ENCODE results near the gene DNMT1.
"Not testable (repeated sequence)": the region's sequence is repeated elsewhere in the genome, so short reads cannot be mapped to it uniquely, and the experiment has no call there.

DNMT1 gene

GRCh38 chr19:10222201-10222890 lies 27.6 kb upstream of the DNMT1 start:
- DNase-seq (ENCODE audit: low read depth in 2 of 2, low spot score in 1 of 2): no peak

DNA sequence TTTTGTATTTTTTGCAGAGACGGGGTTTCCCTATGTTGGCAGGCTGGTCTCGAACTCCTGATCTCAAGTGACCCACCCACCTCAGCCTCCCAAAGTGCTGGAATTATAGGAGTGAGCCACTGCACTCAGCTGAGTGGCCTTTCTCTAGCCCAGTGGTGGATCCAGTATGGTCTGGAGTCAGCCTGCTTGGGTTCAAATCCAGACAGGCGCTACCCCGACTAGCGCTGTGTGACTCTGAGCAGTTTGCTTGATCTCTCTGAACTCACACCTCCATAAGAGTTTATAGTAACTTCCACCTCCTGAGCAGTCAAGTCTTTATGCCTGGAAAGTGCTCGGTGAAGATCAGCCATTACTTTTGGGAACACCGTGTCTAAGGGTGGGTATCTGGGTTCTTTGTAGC lies 25.9 kb upstream of the DNMT1 start:
- no peak for DNase-seq (ENCODE audit: low read depth in 2 of 2, low spot score in 1 of 2)

GRCh38 chr19:10219678-10220077 lies 24.9 kb upstream of the DNMT1 start:
- no peak for DNase-seq (ENCODE audit: low read depth in 2 of 2, low spot score in 1 of 2)

- no peak for DNase-seq (ENCODE audit: low read depth in 2 of 2, low spot score in 1 of 2)
Measured at GRCh38 chr19:10217085-10217484, 22.3 kb upstream of the DNMT1 start.

DNA sequence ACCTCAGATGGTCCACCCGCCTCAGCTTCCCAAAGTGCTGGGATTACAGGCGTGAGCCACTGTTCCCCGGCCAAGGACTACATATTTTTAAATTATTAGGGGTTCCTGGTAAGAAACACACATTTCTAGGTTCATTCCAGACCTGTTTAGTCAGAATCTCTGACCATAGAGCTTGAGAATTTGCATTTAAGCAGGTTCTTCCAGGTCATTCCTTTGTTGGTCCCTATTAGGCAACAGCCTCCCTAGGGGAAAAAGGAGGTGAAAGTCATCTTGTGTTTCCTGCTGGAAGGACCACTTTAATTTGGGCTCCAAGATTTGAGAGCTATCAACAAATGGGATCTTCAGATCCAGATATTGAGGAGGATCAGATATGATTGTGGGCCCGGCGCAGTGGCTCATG lies 20.0 kb upstream of the DNMT1 start:
- DNase-seq (ENCODE audit: low read depth in 2 of 2, low spot score in 1 of 2): no peak

- no peak for DNase-seq (ENCODE audit: low read depth in 2 of 2, low spot score in 1 of 2)
Measured at GRCh38 chr19:10211691-10212090, 16.9 kb upstream of the DNMT1 start.

GRCh38 chr19:10211061-10211460 lies 16.3 kb upstream of the DNMT1 start:
- no peak for DNase-seq (ENCODE audit: low read depth in 2 of 2, low spot score in 1 of 2)

DNA sequence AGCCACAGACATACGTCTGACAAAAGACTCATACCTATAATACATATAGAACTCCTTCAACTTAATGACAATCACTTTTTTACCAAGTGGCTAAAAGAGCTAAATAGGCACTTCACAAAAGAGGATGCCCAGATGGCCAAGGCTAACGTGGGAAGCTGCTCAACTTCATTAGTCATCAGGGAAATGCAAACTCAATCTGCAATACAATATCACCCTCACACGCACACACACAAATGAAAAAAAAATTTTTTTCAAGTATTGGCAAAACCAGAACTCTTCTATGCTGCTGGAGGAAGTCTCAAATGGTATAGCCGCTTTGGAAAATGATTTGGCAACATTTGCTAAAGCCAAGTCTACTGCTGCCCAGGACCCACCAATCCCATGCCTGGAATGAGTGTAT lies 14.6 kb upstream of the DNMT1 start:
- DNase-seq (ENCODE audit: low read depth in 2 of 2, low spot score in 1 of 2): no peak

DNA sequence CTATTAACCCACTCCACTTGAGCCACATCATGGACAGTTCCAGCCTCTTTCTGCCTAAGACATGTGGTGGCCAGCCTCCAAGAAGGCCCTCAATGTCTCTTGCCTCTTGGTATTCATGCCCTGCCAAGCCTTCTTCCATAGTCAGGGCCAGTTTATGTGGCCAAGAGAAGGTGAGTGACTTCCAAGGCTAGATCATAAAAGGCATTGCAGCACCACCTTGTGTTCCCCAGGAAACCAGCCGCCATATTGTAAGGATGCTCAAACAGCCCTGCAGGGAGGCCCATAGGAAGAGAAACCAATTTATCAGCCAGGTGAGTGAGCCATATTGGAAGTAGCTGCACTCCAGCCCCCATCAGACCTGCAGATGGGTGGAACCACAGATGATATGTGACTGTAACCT lies 12.3 kb upstream of the DNMT1 start:
- DNase-seq (ENCODE audit: low read depth in 2 of 2, low spot score in 1 of 2): no peak

GRCh38 chr19:10206226-10206885 lies 11.6 kb upstream of the DNMT1 start:
- DNase-seq (ENCODE audit: low read depth in 2 of 2, low spot score in 1 of 2): no peak

GRCh38 chr19:10205636-10206035 lies 10.9 kb upstream of the DNMT1 start:
- DNase-seq (ENCODE audit: low read depth in 2 of 2, low spot score in 1 of 2): no peak

GRCh38 chr19:10203686-10204085 lies 8.9 kb upstream of the DNMT1 start:
- DNase-seq (ENCODE audit: low read depth in 2 of 2, low spot score in 1 of 2): no peak

DNA sequence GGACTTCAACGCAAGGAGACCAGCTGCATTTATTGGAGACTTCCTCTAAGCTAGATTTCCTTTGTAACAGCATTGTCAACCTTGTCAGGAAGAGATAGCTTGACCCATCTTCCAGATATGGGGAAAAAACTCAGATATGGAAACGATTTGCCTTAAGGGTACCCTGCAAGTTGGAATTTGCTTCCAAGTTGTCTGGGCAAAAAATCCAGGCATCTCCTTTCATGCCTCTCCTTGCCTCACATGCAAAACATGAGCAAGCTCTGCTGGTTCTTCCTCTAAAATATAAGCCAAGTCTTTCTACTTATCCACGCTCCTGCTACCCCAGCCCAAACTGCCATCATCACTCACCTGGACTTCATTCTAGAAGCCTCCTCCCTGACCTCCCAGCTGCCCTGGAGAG lies 6.4 kb upstream of the DNMT1 start:
- no peak for DNase-seq (ENCODE audit: low read depth in 2 of 2, low spot score in 1 of 2)

- DNase-seq (ENCODE audit: low read depth in 2 of 2, low spot score in 1 of 2): not testable (repeated sequence)
Measured at GRCh38 chr19:10200101-10200500, 5.3 kb upstream of the DNMT1 start.

- DNase-seq (ENCODE audit: low read depth in 2 of 2, low spot score in 1 of 2): not testable (repeated sequence)
Measured at GRCh38 chr19:10198889-10199644, 4.3 kb upstream of the DNMT1 start.

- DNase-seq (ENCODE audit: low read depth in 2 of 2, low spot score in 1 of 2): no peak
Measured at GRCh38 chr19:10195199-10195519, 406 bp upstream of the DNMT1 start.

DNA sequence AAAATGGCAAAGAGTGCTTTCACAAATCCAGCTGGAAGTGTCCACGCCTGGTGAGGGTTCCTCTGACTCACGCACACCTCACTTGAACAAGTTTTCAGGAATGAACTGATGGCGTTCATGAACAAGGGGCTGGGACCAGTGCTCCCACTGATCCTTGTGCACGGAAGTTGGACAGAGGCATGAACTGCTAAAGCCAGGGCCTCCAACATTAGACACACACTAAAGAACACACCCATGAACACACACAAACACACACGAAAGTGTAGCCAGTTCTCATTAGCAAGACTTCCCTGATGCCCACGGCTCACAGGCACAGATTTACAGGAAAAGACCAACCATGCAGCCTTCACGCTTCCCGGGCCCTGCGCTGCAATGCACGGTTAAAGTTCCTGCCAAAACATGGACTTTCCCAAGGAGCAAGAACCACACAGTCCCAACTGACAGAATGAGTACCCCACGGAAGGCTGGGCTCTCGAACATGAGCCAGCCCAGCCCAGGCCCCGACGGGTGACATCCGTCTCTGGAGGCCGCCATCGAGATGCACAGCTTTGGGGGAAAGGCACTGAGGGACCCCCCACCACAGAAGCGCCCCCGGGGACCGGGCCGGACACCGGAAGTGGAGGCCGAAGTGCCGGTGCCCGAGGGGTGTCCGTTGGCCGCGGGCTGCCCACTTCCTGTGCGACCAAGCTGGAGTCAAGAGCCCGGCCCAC lies 808 bp downstream of the DNMT1 start:
- DNase-seq (ENCODE audit: low read depth in 2 of 2, low spot score in 1 of 2): no peak

DNA sequence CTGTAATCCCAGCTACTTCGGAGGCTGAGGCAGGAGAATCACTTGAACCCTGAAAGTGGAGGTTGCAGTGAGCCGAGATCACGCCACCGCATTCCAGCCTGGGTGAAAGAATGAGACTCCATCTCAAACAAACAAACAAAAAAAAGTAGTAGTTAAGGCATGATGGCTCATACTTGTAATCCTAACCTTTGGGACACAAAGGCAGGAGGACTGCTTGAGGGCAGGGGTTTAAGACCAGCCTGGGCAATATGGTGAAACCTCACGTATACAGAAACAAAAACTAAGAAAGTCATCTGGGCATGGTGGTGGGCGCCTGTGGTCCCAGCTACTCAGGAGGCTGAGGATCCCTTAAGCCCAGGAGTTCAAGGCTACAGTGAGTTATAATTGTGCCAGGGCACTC lies 1.8 kb downstream of the DNMT1 start:
- DNase-seq (ENCODE audit: low read depth in 2 of 2, low spot score in 1 of 2): no peak

- DNase-seq (ENCODE audit: low read depth in 2 of 2, low spot score in 1 of 2): no peak
Measured at GRCh38 chr19:10191347-10191746, 3.4 kb downstream of the DNMT1 start.

DNA sequence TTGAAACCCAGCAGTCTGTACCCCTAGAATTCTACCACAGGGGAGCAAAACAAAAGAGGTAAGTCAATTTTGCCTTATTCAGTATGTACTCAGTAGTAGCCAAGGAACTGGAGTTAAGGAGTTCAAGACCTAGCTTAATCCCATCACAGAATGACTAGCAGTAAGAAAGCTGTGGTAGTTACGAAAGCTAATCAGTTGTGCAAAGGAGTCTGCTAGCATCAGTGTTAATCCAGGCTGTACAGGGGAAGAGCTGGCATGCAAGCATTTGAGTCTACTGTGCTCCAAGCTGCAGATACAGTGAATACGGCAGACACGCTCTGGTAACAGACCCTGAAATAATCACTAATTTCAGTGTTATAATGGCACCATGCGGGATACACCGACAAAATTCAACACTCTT lies 4.7 kb downstream of the DNMT1 start:
- DNase-seq (ENCODE audit: low read depth in 2 of 2, low spot score in 1 of 2): no peak

DNA sequence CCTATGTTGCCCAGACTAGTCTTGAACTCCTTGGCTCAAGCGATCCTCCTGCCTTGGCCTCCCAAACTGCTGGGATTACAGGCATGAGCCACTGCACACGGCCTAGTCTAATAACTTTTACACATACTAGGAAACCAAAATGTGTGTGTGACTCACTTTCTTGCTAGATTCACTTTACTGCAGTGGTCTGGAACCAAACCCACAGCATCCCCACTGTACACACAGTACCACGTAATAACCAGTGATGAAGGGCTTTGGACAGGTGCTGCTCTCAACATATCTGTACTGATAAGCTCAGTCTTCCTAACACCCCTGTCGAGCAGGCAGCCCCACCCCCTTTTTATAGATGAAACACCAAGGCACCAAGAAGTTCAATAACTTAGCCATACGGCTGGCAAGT lies 5.1 kb downstream of the DNMT1 start:
- no peak for DNase-seq (ENCODE audit: low read depth in 2 of 2, low spot score in 1 of 2)

DNA sequence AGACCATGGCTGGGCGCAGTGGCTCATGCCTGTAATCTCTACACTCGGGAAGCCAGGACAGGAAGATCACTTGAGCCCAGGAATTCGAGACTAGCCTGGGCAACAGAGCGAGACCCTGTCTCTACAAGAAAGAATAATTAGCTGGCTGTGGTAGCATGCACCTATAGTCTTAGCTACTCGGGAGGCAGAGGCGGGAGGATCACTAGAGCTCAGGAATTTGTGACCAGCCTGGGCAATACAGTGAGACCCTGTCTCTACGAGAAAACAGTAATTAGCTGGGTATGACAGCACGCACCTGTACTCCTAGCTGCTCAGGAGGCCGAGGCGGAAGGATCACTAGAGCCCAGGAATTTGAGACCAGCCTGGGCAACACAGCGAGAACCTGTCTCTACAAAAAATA lies 7.4 kb downstream of the DNMT1 start:
- no peak for DNase-seq (ENCODE audit: low read depth in 2 of 2, low spot score in 1 of 2)

Data from stimulated activated CD8-positive, alpha-beta memory T cell treated with anti-CD3 and anti-CD28 coated beads, Interleukin-4, amount 100 ng/mL, for 4 hours (primary cell).